Loucy (cell line): ENCODE measurements around the gene CYB5R3.

ENCODE experiments used
- CTCF ChIP-seq: fragments of 200-600 bp; sonication (generic); conservative IDR thresholded peaks from 2 replicates; pipeline ENCODE4 v1.5.1; 2014; ENCODE audit warnings: mild to moderate bottlenecking, antibody characterized with exemption, low read length
- EZH2phosphoT487 ChIP-seq: fragments of 200-600 bp; IDR thresholded peaks from 2 replicates; pipeline ENCODE4 v1.6.1; 2018; ENCODE audit warnings: antibody characterized with exemption, mild to moderate bottlenecking, moderate library complexity, borderline replicate concordance

GRCh38 chr22:42613872-42614301 lies 35.3 kb downstream of the CYB5R3 start:
- no peak for TF ChIP-seq CTCF
- no peak for TF ChIP-seq EZH2phosphoT487
